ENCODE data around the gene EML3.

GRCh38 chr11:62614275-62614674 lies 1.7 kb upstream of the EML3 start:
- TF ChIP-seq POLR2AphosphoS5 (IDR thresholded peaks at IDR 0.05; ENCODE audit: low read depth, low read length) (no peak), TAF1 (IDR thresholded peaks at IDR 0.05; ENCODE audit: borderline replicate concordance, low read depth, low read length) (no peak)

All from GM12892 (cell line).